ENCODE results near the gene HES1. TPM values are rescaled to one million over a fixed set of nuclear protein-coding genes. Genes with fewer than 3 reads are reported as not detected.

The HES1 gene
- total RNA-seq, 2 donors from 2014 or later = 29.3 to 60.5 TPM

- no peak for ATAC-seq (ENCODE audit: insufficient number of reproducible peaks, low FRiP score, low read depth)
- H3K27ac ChIP-seq = no peak overlapping the region
- no peak overlapping the region for H3K4me3 ChIP-seq
- no peaks in the 10 kb centered on the region for H3K36me3 ChIP-seq
- TF ChIP-seq CTCF (IDR thresholded peaks at IDR 0.05) = no peak
- peaks cover 0 to 15% of the 10 kb centered on the region in 2 donors for H3K4me1 ChIP-seq (ENCODE audit: control insufficient read depth in 1 of 2, low read depth in 2 of 2)
- DNase-seq (ENCODE audit: low spot score) = no peak
- H3K27me3 ChIP-seq (replicated peaks; ENCODE audit: insufficient read depth) = peaks cover 4% of the 10 kb centered on the region
- H3K9me3 ChIP-seq = no peaks in the 10 kb centered on the region
Observed at GRCh38 chr3:194167480-194168282, 31.7 kb downstream of the HES1 start.

- Histone ChIP-seq H3K27me3 (replicated peaks; ENCODE audit: insufficient read depth) (peaks cover 4% of the 10 kb centered on the region), H3K4me3 (no peak overlapping the region), H3K36me3 (no peaks in the 10 kb centered on the region), H3K4me1 (ENCODE audit: control insufficient read depth in 1 of 2, low read depth in 2 of 2) (peaks cover 0 to 15% of the 10 kb centered on the region in 2 donors), H3K9me3 (no peaks in the 10 kb centered on the region), H3K27ac (no peak overlapping the region)
- ATAC-seq (ENCODE audit: insufficient number of reproducible peaks, low FRiP score, low read depth) (no peak), DNase-seq (ENCODE audit: low spot score) (no peak)
- no peak for TF ChIP-seq CTCF (IDR thresholded peaks at IDR 0.05)
Observed at GRCh38 chr3:194168994-194169393, 33.0 kb downstream of the HES1 start.

GRCh38 chr3:194169595-194169994, 33.6 kb downstream of the HES1 start:
- ATAC-seq (ENCODE audit: insufficient number of reproducible peaks, low FRiP score, low read depth) = no peak
- no peak for DNase-seq (ENCODE audit: low spot score)
- Histone ChIP-seq H3K4me1 (ENCODE audit: control insufficient read depth in 1 of 2, low read depth in 2 of 2) (peaks cover 0 to 15% of the 10 kb centered on the region in 2 donors), H3K36me3 (no peaks in the 10 kb centered on the region), H3K27me3 (replicated peaks; ENCODE audit: insufficient read depth) (peaks cover 4% of the 10 kb centered on the region), H3K27ac (no peak overlapping the region), H3K9me3 (no peaks in the 10 kb centered on the region), H3K4me3 (no peak overlapping the region)
- TF ChIP-seq CTCF (IDR thresholded peaks at IDR 0.05) = no peak

- Histone ChIP-seq H3K9me3 (no peaks in the 10 kb centered on the region), H3K4me3 (no peak overlapping the region), H3K27me3 (replicated peaks; ENCODE audit: insufficient read depth) (peaks cover 4% of the 10 kb centered on the region), H3K4me1 (ENCODE audit: control insufficient read depth in 1 of 2, low read depth in 2 of 2) (peaks cover 0 to 15% of the 10 kb centered on the region in 2 donors), H3K27ac (no peak overlapping the region), H3K36me3 (no peaks in the 10 kb centered on the region)
- ATAC-seq (ENCODE audit: insufficient number of reproducible peaks, low FRiP score, low read depth) (no peak), DNase-seq (ENCODE audit: low spot score) (no peak)
- no peak for TF ChIP-seq CTCF (IDR thresholded peaks at IDR 0.05)
Observed at GRCh38 chr3:194170793-194171192, 34.8 kb downstream of the HES1 start.

GRCh38 chr3:194174406-194174805, 38.5 kb downstream of the HES1 start:
- Histone ChIP-seq H3K36me3 (no peaks in the 10 kb centered on the region), H3K27ac (no peak overlapping the region), H3K4me1 (ENCODE audit: control insufficient read depth in 1 of 2, low read depth in 2 of 2) (peaks cover 0 to 6% of the 10 kb centered on the region in 2 donors), H3K9me3 (no peaks in the 10 kb centered on the region), H3K27me3 (replicated peaks; ENCODE audit: insufficient read depth) (no peaks in the 10 kb centered on the region), H3K4me3 (no peak overlapping the region)
- TF ChIP-seq CTCF (IDR thresholded peaks at IDR 0.05) = no peak
- DNase-seq (ENCODE audit: low spot score) = no peak
- ATAC-seq (ENCODE audit: insufficient number of reproducible peaks, low FRiP score, low read depth) = no peak
